ENCODE measurements around the gene SLC12A4. TPM values are rescaled to one million over a fixed set of nuclear protein-coding genes. Genes with fewer than 3 reads are reported as not detected.
"Not testable (repeated sequence)": the region's sequence is repeated elsewhere in the genome, so short reads cannot be mapped to it uniquely, and the experiment has no call there.

The SLC12A4 gene
- total and polyA plus RNA-seq, 4 donors, result 32.9 to 103 (median 65.9) TPM

- no peak for TF ChIP-seq CTCF (IDR thresholded peaks at IDR 0.05; ENCODE audit: control extremely low read depth, extremely low read depth)
- ATAC-seq (ENCODE audit: insufficient read depth, low FRiP score), result no peak
- Histone ChIP-seq H3K27me3 (ENCODE audit: control insufficient read depth in 3 of 3, insufficient read depth in 3 of 3, low read length in 2 of 3) (no peaks in the 10 kb centered on the region), H3K4me1 (ENCODE audit: control insufficient read depth in 5 of 5, insufficient read depth in 5 of 5, low read length in 5 of 5) (peaks cover 0 to 10% (median 0%) of the 10 kb centered on the region in 5 donors), H3K27ac (ENCODE audit: low read depth in 1 of 2, low read length in 1 of 2) (no peak overlapping the region), H3K9ac (ENCODE audit: insufficient read depth in 1 of 2, low read length in 2 of 2) (no peak overlapping the region), H3K9me3 (ENCODE audit: control insufficient read depth in 4 of 4, insufficient read depth in 3 of 4, low read length in 3 of 4) (no peaks in the 10 kb centered on the region), H3K36me3 (ENCODE audit: control insufficient read depth in 4 of 4, insufficient read depth in 4 of 4, low read length in 4 of 4) (no peaks in the 10 kb centered on the region), H3K4me3 (no peak overlapping the region)
- 91 to 95% methylated on average over 4 of the region's 4 CpGs for WGBS, 2 donors
- DNase-seq, result no peak
These were observed 34.6 kb upstream of the SLC12A4 start for GRCh38 chr16:68003031-68003430.

GRCh38 chr16:68000450-68000849 lies 32.0 kb upstream of the SLC12A4 start:
- H3K27ac ChIP-seq (ENCODE audit: low read depth in 1 of 2, low read length in 1 of 2), result peak overlapping the region in 1 of 2 donors; percentile 88
- no peak for ATAC-seq (ENCODE audit: insufficient read depth, low FRiP score)
- WGBS, 2 donors, result 33 to 44% methylated on average over 3 of the region's 3 CpGs
- H3K36me3 ChIP-seq (ENCODE audit: control insufficient read depth in 4 of 4, insufficient read depth in 4 of 4, low read length in 4 of 4), result no peaks in the 10 kb centered on the region
- DNase-seq, result peak in 2 of 3 donors; percentile 9 to 44
- H3K27me3 ChIP-seq (ENCODE audit: control insufficient read depth in 3 of 3, insufficient read depth in 3 of 3, low read length in 2 of 3), result no peaks in the 10 kb centered on the region
- H3K4me1 ChIP-seq (ENCODE audit: control insufficient read depth in 5 of 5, insufficient read depth in 5 of 5, low read length in 5 of 5), result peaks cover 0 to 10% (median 0%) of the 10 kb centered on the region in 5 donors
- H3K9ac ChIP-seq (ENCODE audit: insufficient read depth in 1 of 2, low read length in 2 of 2), result no peak overlapping the region
- TF ChIP-seq CTCF (IDR thresholded peaks at IDR 0.05; ENCODE audit: control extremely low read depth, extremely low read depth), result no peak
- H3K9me3 ChIP-seq (ENCODE audit: control insufficient read depth in 4 of 4, insufficient read depth in 3 of 4, low read length in 3 of 4), result no peaks in the 10 kb centered on the region
- H3K4me3 ChIP-seq, result no peak overlapping the region

- H3K27me3 ChIP-seq (ENCODE audit: control insufficient read depth in 3 of 3, insufficient read depth in 3 of 3, low read length in 2 of 3), result no peaks in the 10 kb centered on the region
- H3K4me3 ChIP-seq, result no peak overlapping the region
- H3K4me1 ChIP-seq (ENCODE audit: control insufficient read depth in 5 of 5, insufficient read depth in 5 of 5, low read length in 5 of 5), result peaks cover 0 to 10% (median 0%) of the 10 kb centered on the region in 5 donors
- ATAC-seq (ENCODE audit: insufficient read depth, low FRiP score), result no peak
- no peaks in the 10 kb centered on the region for H3K9me3 ChIP-seq (ENCODE audit: control insufficient read depth in 4 of 4, insufficient read depth in 3 of 4, low read length in 3 of 4)
- WGBS, 2 donors, result 20 to 28% methylated on average over 2 of the region's 2 CpGs
- no peak for TF ChIP-seq CTCF (IDR thresholded peaks at IDR 0.05; ENCODE audit: control extremely low read depth, extremely low read depth)
- no peak overlapping the region for H3K9ac ChIP-seq (ENCODE audit: insufficient read depth in 1 of 2, low read length in 2 of 2)
- no peaks in the 10 kb centered on the region for H3K36me3 ChIP-seq (ENCODE audit: control insufficient read depth in 4 of 4, insufficient read depth in 4 of 4, low read length in 4 of 4)
- peak overlapping the region in 1 of 2 donors; percentile 88 for H3K27ac ChIP-seq (ENCODE audit: low read depth in 1 of 2, low read length in 1 of 2)
- no peak for DNase-seq
These were observed 31.5 kb upstream of the SLC12A4 start for GRCh38 chr16:67999985-68000384.

- peak within 1 kb of the TSS in 1 of 2 donors; percentile 88 for H3K27ac ChIP-seq (ENCODE audit: low read depth in 1 of 2, low read length in 1 of 2)
- not testable (repeated sequence) for H3K9ac ChIP-seq (ENCODE audit: insufficient read depth in 1 of 2, low read length in 2 of 2); ATAC-seq (ENCODE audit: insufficient read depth, low FRiP score); H3K27me3 ChIP-seq (ENCODE audit: control insufficient read depth in 3 of 3, insufficient read depth in 3 of 3, low read length in 2 of 3); H3K4me3 ChIP-seq; H3K4me1 ChIP-seq (ENCODE audit: control insufficient read depth in 5 of 5, insufficient read depth in 5 of 5, low read length in 5 of 5); H3K9me3 ChIP-seq (ENCODE audit: control insufficient read depth in 4 of 4, insufficient read depth in 3 of 4, low read length in 3 of 4); H3K36me3 ChIP-seq (ENCODE audit: control insufficient read depth in 4 of 4, insufficient read depth in 4 of 4, low read length in 4 of 4)
- peak in 1 of 3 donors; percentile 16 for DNase-seq
- 35 to 59% methylated on average over 18 of the region's 18 CpGs for WGBS, 2 donors
These were observed 30.6 kb upstream of the SLC12A4 start, which contains the start of gene DPEP2 for GRCh38 chr16:67998779-67999688. DPEP2 (minus strand) TSS chr16:67999484; CDS start chr16:67993212, 6,272 bp downstream.

- DNase-seq; H3K9me3 ChIP-seq (ENCODE audit: control insufficient read depth in 4 of 4, insufficient read depth in 3 of 4, low read length in 3 of 4); H3K9ac ChIP-seq (ENCODE audit: insufficient read depth in 1 of 2, low read length in 2 of 2); ATAC-seq (ENCODE audit: insufficient read depth, low FRiP score); H3K4me3 ChIP-seq; H3K4me1 ChIP-seq (ENCODE audit: control insufficient read depth in 5 of 5, insufficient read depth in 5 of 5, low read length in 5 of 5); H3K36me3 ChIP-seq (ENCODE audit: control insufficient read depth in 4 of 4, insufficient read depth in 4 of 4, low read length in 4 of 4); H3K27ac ChIP-seq (ENCODE audit: low read depth in 1 of 2, low read length in 1 of 2); H3K27me3 ChIP-seq (ENCODE audit: control insufficient read depth in 3 of 3, insufficient read depth in 3 of 3, low read length in 2 of 3): not testable (repeated sequence)
- 93 to 97% methylated on average over 36 of the region's 36 CpGs for WGBS, 2 donors
These were observed 29.9 kb upstream of the SLC12A4 start for GRCh38 chr16:67998231-67998778.

Measured in lung (tissue), 12 donors.